Epithelial cell of esophagus (primary cell): ENCODE measurements around the gene MAPK13.

Experiments
- DNase-seq: peaks from one replicate; pipeline ENCODE4 v3.0.0; 2010; ENCODE audit warnings: low read depth
- H3K4me3 ChIP-seq: 2 replicates; pipeline ENCODE4 v1.5.1; 2011; ENCODE audit warnings: mild to moderate bottlenecking, low read length, control low read depth
- CTCF ChIP-seq: IDR thresholded peaks from 2 replicates; pipeline ENCODE4 v1.5.1; 2011; ENCODE audit warnings: low read depth, mild to moderate bottlenecking, low read length, control low read depth, inconsistent platforms; ENCODE audit not compliant: insufficient read depth; ENCODE audit errors: missing control alignments

The MAPK13 gene

GRCh38 chr6:36177166-36177565, 46.9 kb downstream of the MAPK13 start:
- TF ChIP-seq CTCF: no peak
- DNase-seq: no peak
- H3K4me3 ChIP-seq: no peak overlapping the region

- no peak overlapping the region for H3K4me3 ChIP-seq
- DNase-seq: no peak
- TF ChIP-seq CTCF: no peak
Measured at GRCh38 chr6:36178544-36178943, 48.2 kb downstream of the MAPK13 start.

- TF ChIP-seq CTCF: no peak
- H3K4me3 ChIP-seq: no peak overlapping the region
- no peak for DNase-seq
Measured at GRCh38 chr6:36180126-36180525, 49.8 kb downstream of the MAPK13 start.

GRCh38 chr6:36184311-36184710, 54.0 kb downstream of the MAPK13 start:
- no peak for DNase-seq
- TF ChIP-seq CTCF: no peak
- H3K4me3 ChIP-seq: no peak overlapping the region

- no peak for TF ChIP-seq CTCF
- no peak for DNase-seq
- no peak overlapping the region for H3K4me3 ChIP-seq
Measured at GRCh38 chr6:36186199-36186598, 55.9 kb downstream of the MAPK13 start.

GRCh38 chr6:36187446-36187845, 57.1 kb downstream of the MAPK13 start:
- no peak for TF ChIP-seq CTCF
- DNase-seq: no peak
- H3K4me3 ChIP-seq: no peak overlapping the region
